Stomach (tissue), 4 donors: ENCODE data around the gene RGS17.

ENCODE experiments used
- CTCF ChIP-seq, 7 experiments: fragments of 450-650 bp in 4 of 7; fragments of 200-600 bp in 3 of 7; sonication (generic) in 3 of 7; IDR thresholded peaks; one replicate each; pipeline ENCODE4 v1.5.1; 2016 to 2019; ENCODE audit warnings: antibody characterized with exemption in 7 of 7, control low read depth in 2 of 7, mild to moderate bottlenecking in 1 of 7
- POLR2AphosphoS5 ChIP-seq, 3 donors: sonication (generic); formaldehyde crosslinking; IDR thresholded peaks; one replicate each; pipeline ENCODE4 v1.6.1; 2016; ENCODE audit warnings: antibody characterized with exemption in 3 of 3

- no peak for TF ChIP-seq CTCF (IDR thresholded peaks at IDR 0.05)
- TF ChIP-seq POLR2AphosphoS5 (IDR thresholded peaks at IDR 0.05): peak in 2 of 3 donors; percentile 6 to 12
Measured at GRCh38 chr6:153099636-153100035, 31.4 kb downstream of the RGS17 start.
